H54 (cell line): ENCODE measurements around the gene TMEM50B.
"Not testable (repeated sequence)": the region's sequence is repeated elsewhere in the genome, so short reads cannot be mapped to it uniquely, and the experiment has no call there.

Experiments used
- DNase-seq: peaks from one replicate; pipeline ENCODE4 v3.0.0; 2011; ENCODE audit warnings: low spot score, mixed read lengths; ENCODE audit not compliant: insufficient read length
- FAIRE-seq: peaks from 3 replicates; lab custom pipeline; 2011; peaks lifted over from hg19 to GRCh38; lab: Jason Lieb, UNC
- POLR2A ChIP-seq: IDR thresholded peaks from 2 replicates; pipeline ENCODE4 v1.6.1; 2011; ENCODE audit warnings: low read depth, mild to moderate bottlenecking, low read length

TMEM50B gene

GRCh38 chr21:33458861-33459260 lies 20.9 kb downstream of the TMEM50B start:
- no peak for TF ChIP-seq POLR2A
- FAIRE-seq, result no peak
- DNase-seq, result no peak

- TF ChIP-seq POLR2A, result no peak
- DNase-seq, result no peak
- FAIRE-seq, result no peak
Observed at GRCh38 chr21:33455686-33456446, 23.9 kb downstream of the TMEM50B start.

- no peak for DNase-seq
- TF ChIP-seq POLR2A, result no peak
- no peak for FAIRE-seq
Observed at GRCh38 chr21:33452362-33452761, 27.4 kb downstream of the TMEM50B start.

GRCh38 chr21:33451634-33452071 lies 28.1 kb downstream of the TMEM50B start:
- no peak for TF ChIP-seq POLR2A
- FAIRE-seq (no peak), DNase-seq (no peak)

GRCh38 chr21:33449616-33450015 lies 30.2 kb downstream of the TMEM50B start:
- DNase-seq, result no peak
- TF ChIP-seq POLR2A, result no peak
- FAIRE-seq, result no peak

GRCh38 chr21:33446620-33447019 lies 33.2 kb downstream of the TMEM50B start:
- DNase-seq, FAIRE-seq: not testable (repeated sequence)

GRCh38 chr21:33444499-33444898 lies 35.3 kb downstream of the TMEM50B start:
- no peak for TF ChIP-seq POLR2A
- FAIRE-seq, result no peak

GRCh38 chr21:33443194-33443593 lies 36.6 kb downstream of the TMEM50B start:
- no peak for FAIRE-seq
- TF ChIP-seq POLR2A, result no peak
- DNase-seq, result no peak

More at GRCh38 chr21:33444499-33444898, 35.3 kb downstream of the TMEM50B start:
- DNase-seq, result no peak

GRCh38 chr21:33441489-33442477 lies 38.0 kb downstream of the TMEM50B start:
- FAIRE-seq (no peak), DNase-seq (peak; percentile 65)
- no peak for TF ChIP-seq POLR2A

GRCh38 chr21:33437140-33437539 lies 42.6 kb downstream of the TMEM50B start:
- no peak for DNase-seq
- no peak for TF ChIP-seq POLR2A
- FAIRE-seq, result no peak

- peak; percentile 11 for FAIRE-seq
- DNase-seq, result peak; percentile 88
- no peak for TF ChIP-seq POLR2A
Observed at GRCh38 chr21:33434770-33435360, 44.9 kb downstream of the TMEM50B start.

GRCh38 chr21:33433425-33434114 lies 46.2 kb downstream of the TMEM50B start:
- DNase-seq, result no peak
- FAIRE-seq, result no peak
- no peak for TF ChIP-seq POLR2A

GRCh38 chr21:33433001-33433400 lies 46.8 kb downstream of the TMEM50B start:
- FAIRE-seq, result no peak
- no peak for DNase-seq
- no peak for TF ChIP-seq POLR2A
